ENCODE measurements around the gene MLKL. TPM values are rescaled to one million over a fixed set of nuclear protein-coding genes. Genes with fewer than 3 reads are reported as not detected.
A peak's percentile ranks its signal among the peaks of the same experiment; 100 is the strongest.

Gene MLKL
- total RNA-seq, 1 donor from 2014 or later, result 6.8 TPM

DNA sequence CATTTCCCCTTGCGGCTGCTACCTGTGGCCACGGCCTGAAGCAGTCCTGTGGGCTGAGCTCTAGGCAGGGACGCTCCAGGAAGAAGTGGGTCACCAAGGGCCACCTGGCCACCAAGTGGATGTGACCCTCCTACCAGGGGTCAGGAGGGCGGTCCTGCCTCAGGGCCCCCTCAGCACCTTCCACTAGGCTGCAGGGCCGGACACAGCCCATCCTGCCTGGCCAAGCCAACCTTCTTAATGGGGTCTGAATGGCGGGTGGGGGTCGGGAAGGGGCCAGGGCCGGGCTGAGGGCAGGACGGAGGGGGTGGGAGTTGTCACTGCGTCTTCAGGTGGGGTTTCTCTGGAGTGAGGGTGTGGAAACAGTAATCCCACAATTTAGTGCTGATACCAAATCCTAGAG lies 13.2 kb upstream of the MLKL start:
- peaks cover 3% of the 10 kb centered on the region for H3K4me1 Mint-ChIP-seq

DNA sequence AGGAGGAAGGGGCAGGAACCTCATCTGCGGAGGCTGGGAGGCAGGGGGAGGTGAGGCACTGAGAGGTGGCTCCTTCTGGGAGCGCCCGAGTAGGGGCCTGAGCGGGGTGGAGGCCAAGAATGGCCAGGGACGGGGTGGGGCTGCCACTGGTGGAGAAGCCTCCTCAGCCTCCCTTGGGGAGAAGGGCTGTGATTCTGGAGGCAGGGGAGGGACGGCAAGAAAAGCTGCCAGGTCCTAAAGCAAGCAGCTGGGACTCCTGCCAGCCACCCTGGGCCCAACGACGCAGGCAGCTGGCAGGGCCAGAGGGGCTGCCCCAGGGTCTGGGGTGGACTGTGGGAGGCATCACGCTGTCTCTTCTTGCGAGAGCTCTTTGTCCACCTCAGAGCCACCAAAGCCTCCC lies 12.7 kb upstream of the MLKL start:
- intact Hi-C loops (cut with micrococcal nuclease), result no loop called here
- Mint-ChIP-seq H3K9me3 (no peaks in the 10 kb centered on the region), H3K27ac (no peak overlapping the region), H3K36me3 (ENCODE audit: low read depth) (no peaks in the 10 kb centered on the region), H3K4me3 (no peak overlapping the region), H3K27me3 (no peaks in the 10 kb centered on the region), H3K4me1 (peaks cover 3% of the 10 kb centered on the region)
- TF ChIP-seq, protein P1, sequence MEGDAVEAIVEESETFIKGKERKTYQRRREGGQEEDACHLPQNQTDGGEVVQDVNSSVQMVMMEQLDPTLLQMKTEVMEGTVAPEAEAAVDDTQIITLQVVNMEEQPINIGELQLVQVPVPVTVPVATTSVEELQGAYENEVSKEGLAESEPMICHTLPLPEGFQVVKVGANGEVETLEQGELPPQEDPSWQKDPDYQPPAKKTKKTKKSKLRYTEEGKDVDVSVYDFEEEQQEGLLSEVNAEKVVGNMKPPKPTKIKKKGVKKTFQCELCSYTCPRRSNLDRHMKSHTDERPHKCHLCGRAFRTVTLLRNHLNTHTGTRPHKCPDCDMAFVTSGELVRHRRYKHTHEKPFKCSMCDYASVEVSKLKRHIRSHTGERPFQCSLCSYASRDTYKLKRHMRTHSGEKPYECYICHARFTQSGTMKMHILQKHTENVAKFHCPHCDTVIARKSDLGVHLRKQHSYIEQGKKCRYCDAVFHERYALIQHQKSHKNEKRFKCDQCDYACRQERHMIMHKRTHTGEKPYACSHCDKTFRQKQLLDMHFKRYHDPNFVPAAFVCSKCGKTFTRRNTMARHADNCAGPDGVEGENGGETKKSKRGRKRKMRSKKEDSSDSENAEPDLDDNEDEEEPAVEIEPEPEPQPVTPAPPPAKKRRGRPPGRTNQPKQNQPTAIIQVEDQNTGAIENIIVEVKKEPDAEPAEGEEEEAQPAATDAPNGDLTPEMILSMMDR (IDR thresholded peaks at IDR 0.05), result no peak
- CTCF ChIA-PET, result interaction anchor here (5.4 kb wide), 1 partner anchor 150 kb away, joined by 77 read pairs; no protein-coding TSS in a partner anchor
- ATAC-seq (ENCODE audit: low read depth) (no peak), DNase-seq (no peak)
- POLR2A ChIA-PET, result interaction anchor here (1.8 kb wide), 1 partner anchor 12 kb away, joined by 4 read pairs; the partner anchor contains the start of gene MLKL

More for the DNA sequence above, 13.2 kb upstream of the MLKL start:
- ATAC-seq (ENCODE audit: low read depth) (no peak), DNase-seq (no peak)
- POLR2A ChIA-PET, result no interaction called here
- Mint-ChIP-seq H3K36me3 (ENCODE audit: low read depth) (no peaks in the 10 kb centered on the region), H3K4me3 (no peak overlapping the region), H3K9me3 (no peaks in the 10 kb centered on the region), H3K27me3 (no peaks in the 10 kb centered on the region), H3K27ac (no peak overlapping the region)
- TF ChIP-seq, protein P1 (IDR thresholded peaks at IDR 0.05), result no peak
- CTCF ChIA-PET, result interaction anchor here (0.6 to 5.4 kb wide), 2 partner anchors 62 to 150 kb away, joined by 4 to 77 read pairs; no protein-coding TSS in a partner anchor
- intact Hi-C loops (cut with micrococcal nuclease), result no loop called here

DNA sequence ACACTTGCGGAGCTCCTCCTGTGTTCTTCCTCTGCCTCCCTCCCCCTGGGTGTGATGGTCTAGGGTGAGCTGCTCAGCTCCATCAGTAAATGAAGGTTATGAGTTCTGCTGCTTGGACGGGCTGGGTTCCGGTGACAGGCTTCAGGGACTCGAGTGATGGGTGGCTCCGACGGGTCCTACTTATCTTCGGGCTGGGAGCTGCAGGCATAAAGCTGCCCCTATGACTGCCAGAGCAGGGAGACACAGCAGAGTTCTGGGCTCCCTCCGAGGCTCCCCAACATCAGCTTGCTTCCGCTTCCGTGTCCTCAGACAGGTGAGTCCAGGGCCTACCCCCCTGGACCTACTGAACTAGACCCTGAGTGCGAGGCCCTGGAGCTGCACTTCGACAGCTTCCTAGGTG lies 11.3 kb upstream of the MLKL start:
- H3K4me3 Mint-ChIP-seq, result no peak overlapping the region
- ATAC-seq (ENCODE audit: low read depth), result no peak
- H3K36me3 Mint-ChIP-seq (ENCODE audit: low read depth), result no peaks in the 10 kb centered on the region
- H3K4me1 Mint-ChIP-seq, result peaks cover 3% of the 10 kb centered on the region
- no peak for DNase-seq
- TF ChIP-seq, protein P1 (IDR thresholded peaks at IDR 0.05), result no peak
- ChIA-PET POLR2A (interaction anchor here (0.5 to 1.8 kb wide), 3 partner anchors 11 to 935 kb away, joined by 3 to 4 read pairs (median 4); partner anchors contain the start of gene MLKL), CTCF (interaction anchor here (5.4 kb wide), 1 partner anchor 152 kb away, joined by 77 read pairs; no protein-coding TSS in a partner anchor)
- no peaks in the 10 kb centered on the region for H3K27me3 Mint-ChIP-seq
- intact Hi-C loops (cut with micrococcal nuclease), result no loop called here
- no peaks in the 10 kb centered on the region for H3K9me3 Mint-ChIP-seq
- H3K27ac Mint-ChIP-seq, result no peak overlapping the region

DNA sequence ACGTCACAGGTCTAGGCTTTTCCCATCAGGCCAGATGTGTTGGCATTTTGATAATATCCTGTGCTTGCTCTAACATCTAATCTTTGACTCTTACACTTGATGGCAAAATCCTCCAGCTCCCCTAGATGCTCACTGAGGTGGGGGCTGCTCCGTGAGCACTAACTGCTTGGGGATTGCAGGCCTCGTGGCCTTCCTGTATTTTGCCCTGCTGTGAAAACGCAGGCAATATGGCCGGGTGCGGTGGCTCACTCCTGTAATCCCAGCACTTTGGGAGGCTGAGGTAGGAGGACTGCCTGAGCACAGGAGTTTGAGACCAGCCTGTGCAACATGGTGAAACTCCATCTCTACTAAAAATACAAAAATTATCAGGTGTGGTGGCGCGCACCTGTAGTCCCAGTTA lies 9.7 kb upstream of the MLKL start:
- H3K36me3 Mint-ChIP-seq (ENCODE audit: low read depth), result no peaks in the 10 kb centered on the region
- DNase-seq (no peak), ATAC-seq (ENCODE audit: low read depth) (no peak)
- POLR2A ChIA-PET, result no interaction called here
- CTCF ChIA-PET, result interaction anchor here (0.8 to 5.4 kb wide), 4 partner anchors 9 to 153 kb away, joined by 3 to 77 read pairs (median 4); partner anchors contain the start of gene RFWD3
- H3K27me3 Mint-ChIP-seq, result no peaks in the 10 kb centered on the region
- H3K9me3 Mint-ChIP-seq, result no peaks in the 10 kb centered on the region
- H3K4me3 Mint-ChIP-seq, result no peak overlapping the region
- peaks cover 3% of the 10 kb centered on the region for H3K4me1 Mint-ChIP-seq
- intact Hi-C loops (cut with micrococcal nuclease), result no loop called here
- TF ChIP-seq, protein P1 (IDR thresholded peaks at IDR 0.05), result no peak
- H3K27ac Mint-ChIP-seq, result no peak overlapping the region

DNA sequence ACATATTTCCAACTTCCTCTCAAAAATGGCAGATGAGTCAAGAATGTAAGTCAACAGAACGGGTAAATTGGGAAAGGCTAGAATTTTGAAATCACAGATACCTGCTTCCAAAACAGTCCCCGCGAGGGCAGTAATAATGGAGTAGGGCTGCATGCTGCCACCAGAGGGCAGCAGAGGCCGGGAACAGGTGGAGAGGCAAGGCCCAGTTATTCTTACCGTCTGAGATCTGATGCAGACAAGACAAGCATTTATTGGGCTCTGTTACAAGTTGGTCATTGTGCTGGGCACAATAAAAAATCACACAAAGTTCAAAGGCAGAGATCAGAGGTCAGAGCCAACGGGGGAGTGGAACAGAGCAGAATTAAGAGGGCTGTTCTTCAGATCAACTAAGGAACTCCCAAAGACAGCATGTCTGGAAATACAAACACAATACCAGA lies 8.8 kb upstream of the MLKL start:
- no peaks in the 10 kb centered on the region for H3K27me3 Mint-ChIP-seq
- ChIA-PET POLR2A (no interaction called here), CTCF (interaction anchor here (0.9 to 5.4 kb wide), 3 partner anchors 8 to 154 kb away, joined by 3 to 77 read pairs (median 5); no protein-coding TSS in a partner anchor)
- intact Hi-C loops (cut with micrococcal nuclease), result loop anchor here (1.0 to 10.0 kb wide), 5 partner anchors 104 to 1055 kb away; no protein-coding TSS in a partner anchor
- DNase-seq (peak; percentile 69), ATAC-seq (ENCODE audit: low read depth) (peak; percentile 98)
- peaks cover 3% of the 10 kb centered on the region for H3K4me1 Mint-ChIP-seq
- no peak overlapping the region for H3K4me3 Mint-ChIP-seq
- no peaks in the 10 kb centered on the region for H3K36me3 Mint-ChIP-seq (ENCODE audit: low read depth)
- no peaks in the 10 kb centered on the region for H3K9me3 Mint-ChIP-seq
- no peak overlapping the region for H3K27ac Mint-ChIP-seq
- TF ChIP-seq, protein P1 (IDR thresholded peaks at IDR 0.05), result peak; percentile 88
